ENCODE data around the gene FNDC3B.

The FNDC3B gene

DNA sequence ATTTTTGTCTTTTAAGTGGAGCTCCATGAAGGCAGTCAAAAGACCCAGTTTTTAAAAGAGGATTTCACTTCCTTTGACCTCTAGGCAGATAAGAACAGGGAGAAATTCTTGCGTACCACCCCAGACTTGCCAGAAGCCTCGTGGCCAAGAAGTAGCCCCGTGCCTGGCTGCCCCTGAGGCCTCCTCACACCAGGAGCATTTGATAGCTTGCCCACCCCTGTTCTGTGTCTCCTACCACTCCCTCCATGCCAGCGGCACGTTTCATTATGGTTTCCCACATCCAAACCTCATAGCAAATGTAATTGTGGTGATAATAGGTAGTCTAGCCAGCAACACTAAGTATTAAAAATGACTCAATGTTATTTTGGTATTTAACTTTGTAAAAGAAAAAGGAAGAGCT is 301.2 kb downstream of the FNDC3B start:
- Histone ChIP-seq H3K36me3 (ENCODE audit: control insufficient read depth in 2 of 2, insufficient read depth in 1 of 2, low read length in 2 of 2) (peaks cover 0 to 54% of the 10 kb centered on the region in 2 experiments; a peak in 2 of 3 replicates), H3K27ac (ENCODE audit: extremely low read depth, low read depth, low read length) (no peak overlapping the region), H3K4me3 (ENCODE audit: low read depth, low read length) (no peak overlapping the region), H3K9me3 (ENCODE audit: control insufficient read depth, insufficient read depth, low read depth, low read length) (no peaks in the 10 kb centered on the region), H3K4me1 (ENCODE audit: control insufficient read depth, insufficient read depth, low read length) (no peaks in the 10 kb centered on the region)
- ChIA-PET POLR2A (no interaction called here), CTCF (interaction anchor here (0.6 to 3.0 kb wide), 14 partner anchors 9 to 1257 kb away, joined by 3 to 30 read pairs (median 4); no protein-coding TSS in a partner anchor)
- TF ChIP-seq ZNF341 (tag by site-specific recombination; IDR thresholded peaks at IDR 0.05; ENCODE audit: low read depth) (no peak), ZNF26 (tag by site-specific recombination; IDR thresholded peaks at IDR 0.05) (no peak), ZNF658 (tag by site-specific recombination; IDR thresholded peaks at IDR 0.05) (no peak), ZNF311 (tag by site-specific recombination; IDR thresholded peaks at IDR 0.05; ENCODE audit: borderline replicate concordance) (no peak), ZNF488 (tag by site-specific recombination; IDR thresholded peaks at IDR 0.05) (no peak), PRDM2 (tag by site-specific recombination; IDR thresholded peaks at IDR 0.05; ENCODE audit: borderline replicate concordance) (no peak), ZNF10 (tag by site-specific recombination; IDR thresholded peaks at IDR 0.05) (no peak), ZBTB1 (tag by site-specific recombination; IDR thresholded peaks at IDR 0.05) (no peak), MYNN (tag by site-specific recombination; IDR thresholded peaks at IDR 0.05; ENCODE audit: borderline replicate concordance) (no peak), BCL11B (tag by site-specific recombination; IDR thresholded peaks at IDR 0.05; ENCODE audit: low read depth) (no peak), ZNF830 (tag by site-specific recombination; IDR thresholded peaks at IDR 0.05; ENCODE audit: low read depth) (no peak), ZNF121 (tag by site-specific recombination; IDR thresholded peaks at IDR 0.05) (no peak), ZNF112 (tag by site-specific recombination; IDR thresholded peaks at IDR 0.05) (no peak), ZSCAN5A (tag by site-specific recombination; IDR thresholded peaks at IDR 0.05) (no peak), ZNF624 (tag by site-specific recombination; IDR thresholded peaks at IDR 0.05) (no peak)
- TF ChIP-seq, protein P1, sequence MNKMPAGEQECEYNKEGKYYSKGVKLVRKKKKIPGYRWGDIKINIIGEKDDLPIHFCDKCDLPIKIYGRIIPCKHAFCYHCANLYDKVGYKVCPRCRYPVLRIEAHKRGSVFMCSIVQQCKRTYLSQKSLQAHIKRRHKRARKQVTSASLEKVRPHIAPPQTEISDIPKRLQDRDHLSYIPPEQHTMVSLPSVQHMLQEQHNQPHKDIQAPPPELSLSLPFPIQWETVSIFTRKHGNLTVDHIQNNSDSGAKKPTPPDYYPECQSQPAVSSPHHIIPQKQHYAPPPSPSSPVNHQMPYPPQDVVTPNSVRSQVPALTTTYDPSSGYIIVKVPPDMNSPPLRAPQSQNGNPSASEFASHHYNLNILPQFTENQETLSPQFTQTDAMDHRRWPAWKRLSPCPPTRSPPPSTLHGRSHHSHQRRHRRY (tag by site-specific recombination; IDR thresholded peaks at IDR 0.05), result no peak
- TF ChIP-seq, protein P2, sequence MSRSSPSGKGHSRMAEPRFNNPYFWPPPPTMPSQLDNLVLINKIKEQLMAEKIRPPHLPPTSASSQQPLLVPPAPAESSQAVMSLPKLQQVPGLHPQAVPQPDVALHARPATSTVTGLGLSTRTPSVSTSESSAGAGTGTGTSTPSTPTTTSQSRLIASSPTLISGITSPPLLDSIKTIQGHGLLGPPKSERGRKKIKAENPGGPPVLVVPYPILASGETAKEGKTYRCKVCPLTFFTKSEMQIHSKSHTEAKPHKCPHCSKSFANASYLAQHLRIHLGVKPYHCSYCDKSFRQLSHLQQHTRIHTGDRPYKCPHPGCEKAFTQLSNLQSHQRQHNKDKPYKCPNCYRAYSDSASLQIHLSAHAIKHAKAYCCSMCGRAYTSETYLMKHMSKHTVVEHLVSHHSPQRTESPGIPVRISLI (tag by site-specific recombination; IDR thresholded peaks at IDR 0.05), result no peak
- TF ChIP-seq, protein P3, sequence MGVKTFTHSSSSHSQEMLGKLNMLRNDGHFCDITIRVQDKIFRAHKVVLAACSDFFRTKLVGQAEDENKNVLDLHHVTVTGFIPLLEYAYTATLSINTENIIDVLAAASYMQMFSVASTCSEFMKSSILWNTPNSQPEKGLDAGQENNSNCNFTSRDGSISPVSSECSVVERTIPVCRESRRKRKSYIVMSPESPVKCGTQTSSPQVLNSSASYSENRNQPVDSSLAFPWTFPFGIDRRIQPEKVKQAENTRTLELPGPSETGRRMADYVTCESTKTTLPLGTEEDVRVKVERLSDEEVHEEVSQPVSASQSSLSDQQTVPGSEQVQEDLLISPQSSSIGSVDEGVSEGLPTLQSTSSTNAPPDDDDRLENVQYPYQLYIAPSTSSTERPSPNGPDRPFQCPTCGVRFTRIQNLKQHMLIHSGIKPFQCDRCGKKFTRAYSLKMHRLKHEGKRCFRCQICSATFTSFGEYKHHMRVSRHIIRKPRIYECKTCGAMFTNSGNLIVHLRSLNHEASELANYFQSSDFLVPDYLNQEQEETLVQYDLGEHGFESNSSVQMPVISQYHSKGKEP (tag by site-specific recombination; IDR thresholded peaks at IDR 0.05), result no peak
